A549 (cell line): ENCODE results near the gene CPEB4.

ENCODE experiments used
- CBX8 ChIP-seq: fragments of 200-600 bp; sonication (generic); IDR thresholded peaks from 2 replicates; pipeline ENCODE4 v1.6.1; 2016
- CEBPB ChIP-seq, 2 experiments: fragments of >200 bp in 1 of 2; sonication (Bioruptor Twin) in 1 of 2; formaldehyde crosslinking in 1 of 2; IDR thresholded peaks; 2 replicates each; pipeline ENCODE4 v1.6.1; 2012 to 2016
- CTCF ChIP-seq: fragments of >200 bp; sonication (Bioruptor Twin); formaldehyde crosslinking; IDR thresholded peaks from 3 replicates; pipeline ENCODE4 v1.5.1; 2016
- EP300 ChIP-seq, 2 experiments: fragments of >200 bp; sonication (Bioruptor Twin); formaldehyde crosslinking; IDR thresholded peaks; 2 replicates in 1 of 2; 3 replicates in 1 of 2; pipeline ENCODE4 v1.6.1; 2016 to 2017
- JUN ChIP-seq, 2 experiments: fragments of >200 bp; sonication (Bioruptor Twin); formaldehyde crosslinking; IDR thresholded peaks; 2 replicates in 1 of 2; 3 replicates in 1 of 2; pipeline ENCODE4 v1.6.1; 2016 to 2017
- JUNB ChIP-seq: fragments of >200 bp; sonication (Bioruptor Twin); formaldehyde crosslinking; IDR thresholded peaks from 2 replicates; pipeline ENCODE4 v1.6.1; 2016
- KDM1A ChIP-seq: fragments of 200-600 bp; sonication (generic); IDR thresholded peaks from 2 replicates; pipeline ENCODE4 v1.6.1; 2016; ENCODE audit warnings: low read depth, mild to moderate bottlenecking
- MAFK ChIP-seq: fragments of 450-650 bp; IDR thresholded peaks from 2 replicates; pipeline ENCODE4 v1.6.1; 2014; ENCODE audit not compliant: partially characterized antibody
- MYC ChIP-seq: IDR thresholded peaks from 2 replicates; pipeline ENCODE4 v1.6.1; 2012; ENCODE audit warnings: mild to moderate bottlenecking, inconsistent platforms, low read length, improper control_type of control experiment, borderline replicate concordance
- POLR2A ChIP-seq: IDR thresholded peaks from 2 replicates; pipeline ENCODE4 v1.6.1; 2012; ENCODE audit warnings: mild to moderate bottlenecking, low read length
- RFX5 ChIP-seq: fragments of 450-650 bp; IDR thresholded peaks from 2 replicates; pipeline ENCODE4 v1.7.1; 2014; ENCODE audit warnings: antibody characterized with exemption, mild to moderate bottlenecking, moderate library complexity
- TF ChIP-seq, protein P1 (sequence below): fragments of 450-650 bp; IDR thresholded peaks from 2 replicates; pipeline ENCODE4 v1.6.1; 2014; ENCODE audit warnings: antibody characterized with exemption

GRCh38 chr5:173915310-173916014 is 27.3 kb downstream of the CPEB4 start:
- TF ChIP-seq, protein P1, sequence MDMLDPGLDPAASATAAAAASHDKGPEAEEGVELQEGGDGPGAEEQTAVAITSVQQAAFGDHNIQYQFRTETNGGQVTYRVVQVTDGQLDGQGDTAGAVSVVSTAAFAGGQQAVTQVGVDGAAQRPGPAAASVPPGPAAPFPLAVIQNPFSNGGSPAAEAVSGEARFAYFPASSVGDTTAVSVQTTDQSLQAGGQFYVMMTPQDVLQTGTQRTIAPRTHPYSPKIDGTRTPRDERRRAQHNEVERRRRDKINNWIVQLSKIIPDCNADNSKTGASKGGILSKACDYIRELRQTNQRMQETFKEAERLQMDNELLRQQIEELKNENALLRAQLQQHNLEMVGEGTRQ: no peak
- TF ChIP-seq CTCF: no peak
- no peak for TF ChIP-seq POLR2A
- TF ChIP-seq MYC: no peak
- TF ChIP-seq EP300 (IDR thresholded peaks at IDR 0.05): no peak
- no peak for TF ChIP-seq CEBPB (IDR thresholded peaks at IDR 0.05)
- no peak for TF ChIP-seq MAFK
- no peak for TF ChIP-seq RFX5
- TF ChIP-seq JUNB: no peak
- TF ChIP-seq JUN (IDR thresholded peaks at IDR 0.05): no peak
- no peak for TF ChIP-seq KDM1A
- TF ChIP-seq CBX8: no peak
